Heart left ventricle (tissue), 16 donors: ENCODE measurements around the gene ZGPAT. TPM values are rescaled to one million over a fixed set of nuclear protein-coding genes. Genes with fewer than 3 reads are reported as not detected.
"Not testable (repeated sequence)": the region's sequence is repeated elsewhere in the genome, so short reads cannot be mapped to it uniquely, and the experiment has no call there.

Source experiments
- ATAC-seq, 4 donors: fragments of 200-7000 bp; cut with Tn5 transposase; one replicate each; pipeline ENCODE4 v1.9.1; 2020 to 2022; ENCODE audit warnings: moderate library complexity in 4 of 4, mild to moderate bottlenecking in 3 of 4, moderate number of reproducible peaks in 1 of 4
- DNase-seq, 5 donors: peaks; one replicate each; pipeline ENCODE4 v3.0.0-alpha.2; 2020
- H3K27ac ChIP-seq, 12 donors: fragments of 200-600 bp; sonication (generic) in 4 of 12; one replicate each; pipeline versions ENCODE4 v1.5.0 to v1.8.0; 2016 to 2022; ENCODE audit warnings: mild to moderate bottlenecking in 2 of 12
- H3K27me3 ChIP-seq, 9 donors: fragments of 200-600 bp; sonication (generic) in 2 of 9; one replicate each; pipeline versions ENCODE4 v1.5.1 to v1.8.0; 2016 to 2022; ENCODE audit warnings: mild to moderate bottlenecking in 3 of 9
- H3K36me3 ChIP-seq, 9 donors: fragments of 200-600 bp; sonication (generic) in 2 of 9; one replicate each; pipeline versions ENCODE4 v1.5.0 to v1.8.0; 2018 to 2022; ENCODE audit warnings: mild to moderate bottlenecking in 2 of 9
- H3K4me1 ChIP-seq, 12 donors: fragments of 200-600 bp; sonication (generic) in 4 of 12; one replicate each; pipeline versions ENCODE4 v1.5.0 to v1.8.0; 2016 to 2022; ENCODE audit warnings: mild to moderate bottlenecking in 3 of 12
- H3K4me3 ChIP-seq, 12 donors: fragments of 200-600 bp; sonication (generic) in 4 of 12; one replicate each; pipeline versions ENCODE4 v1.5.0 to v1.8.0; 2017 to 2022; ENCODE audit warnings: mild to moderate bottlenecking in 9 of 12, moderate library complexity in 4 of 12
- H3K9me3 ChIP-seq, 12 donors: fragments of 200-600 bp; sonication (generic) in 4 of 12; one replicate each; pipeline versions ENCODE4 v1.5.0 to v1.8.0; 2016 to 2022; ENCODE audit warnings: mild to moderate bottlenecking in 1 of 12
- POLR2A ChIP-seq, 2 donors: fragments of 450-650 bp; IDR thresholded peaks; one replicate each; pipeline ENCODE4 v1.6.1; 2017; ENCODE audit warnings: antibody characterized with exemption in 2 of 2, mild to moderate bottlenecking in 2 of 2, moderate library complexity in 2 of 2
- WGBS, 4 donors: extraction: QIAGEN DNeasy Blood & Tissue Kit in 2 of 4; methylation state at CpG; one replicate each; pipeline versions ENCODE4 v1.1.5 to v1.1.7; 2013 to 2018; 5-methylcytosine and 5-hydroxymethylcytosine counted together
- intact Hi-C, 10 donors: fragments of 100-400 bp; cut with DNase I; formaldehyde crosslinking; loops; one replicate each; pipeline versions ENCODE4 v1.11.1 to v1.14.2; 2022
- long read RNA-seq, 3 donors: library from polyadenylated mRNA; unstranded; transcript quantifications; one replicate each; pipeline ENCODE4 v2.0.0, GENCODE V29; 2020 to 2021
- polyA plus RNA-seq, 2 donors: library from polyadenylated mRNA; stranded (reverse); fragments of 200-250 nt; gene quantifications; one replicate each; pipeline ENCODE4 v1.2.3, GENCODE V29; 2013
- total RNA-seq, 9 donors: library from RNA; depleted of rRNA in 2 of 9; stranded (reverse); fragments of >200 nt in 2 of 9; fragmentation: NEBNext Ultra II Directional in 3 of 9; extraction: Animal tissue kit (Norgen Biotek cat#: 25700) in 3 of 9; gene quantifications; one replicate each; pipeline versions ENCODE4 v1.1.0 to v1.2.4, GENCODE V29; 2016 to 2023
- TF ChIP-seq, protein P1 (sequence below), 12 donors: fragments of 200-600 bp; sonication (generic) in 4 of 12; IDR thresholded peaks; one replicate each; pipeline versions ENCODE4 v1.5.0 to v1.8.0; 2018 to 2022; ENCODE audit warnings: antibody characterized with exemption in 12 of 12, mild to moderate bottlenecking in 5 of 12
- donor health status: ischemic (EF 13 %, LVEDD 7.1; RV severe dilation, severe dysfunction).
- donor health status: healthy with polysubstance abuse.
- donor health status: DM: no; HTN: yes; CAD: no.
- donor health status: DM: no; HTN: no; CAD: no.
- donor health status: ischemic (EF 25% LVEDD 6.9; RV normal size, moderate dysfunction).
- donor health status: ischemic (EF 25% LVEDD 5.7; RV mildly dilated, moderate dysfunction).
- donor health status: healthy.
- donor health status: DM: yes; HTN: yes; CAD: no.
- donor health status: ischemic (EF 35%, LVEDD 5.7; RV mildly dilated, moderate dysfunction).
- donor health status: nonischemic (EF 11% LVEDD 7.7; RV severe dilation, severe dysfunction).
- donor health status: DM: yes; HTN: yes; CAD: no.
- donor health status: PGD.
- donor health status: ischemic (EF 29% LVEDD 5.4; RV normal size, mild dysfunction).
- donor health status: nonischemic (EF 23%, LVEDD 6.1; RV moderate dilation, normal function).

Gene ZGPAT, protein sequence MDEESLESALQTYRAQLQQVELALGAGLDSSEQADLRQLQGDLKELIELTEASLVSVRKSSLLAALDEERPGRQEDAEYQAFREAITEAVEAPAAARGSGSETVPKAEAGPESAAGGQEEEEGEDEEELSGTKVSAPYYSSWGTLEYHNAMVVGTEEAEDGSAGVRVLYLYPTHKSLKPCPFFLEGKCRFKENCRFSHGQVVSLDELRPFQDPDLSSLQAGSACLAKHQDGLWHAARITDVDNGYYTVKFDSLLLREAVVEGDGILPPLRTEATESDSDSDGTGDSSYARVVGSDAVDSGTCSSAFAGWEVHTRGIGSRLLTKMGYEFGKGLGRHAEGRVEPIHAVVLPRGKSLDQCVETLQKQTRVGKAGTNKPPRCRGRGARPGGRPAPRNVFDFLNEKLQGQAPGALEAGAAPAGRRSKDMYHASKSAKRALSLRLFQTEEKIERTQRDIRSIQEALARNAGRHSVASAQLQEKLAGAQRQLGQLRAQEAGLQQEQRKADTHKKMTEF
- total RNA-seq, result 10 to 100 TPM; 12.9 to 22.0 (median 18.5) TPM
- polyA plus RNA-seq, result 10 to 100 TPM; 27.9 to 34.4 TPM
- long read RNA-seq, donor 1, transcript ZGPAT-202 (7 exons, 1,871 nt), result major isoform, 20 of 32 reads
- long read RNA-seq, donor 1, partial matches to known transcripts, result 4 of 32 reads
- long read RNA-seq, donor 1, other reads (novel, unspliced or antisense), result 6 of 32 reads
- long read RNA-seq, donor 2, transcript ZGPAT-202 (7 exons, 1,871 nt), result major isoform, 39 of 83 reads
- long read RNA-seq, donor 2, transcript ZGPAT-206 (7 exons, 1,881 nt), result minor isoform, 6 of 83 reads
- long read RNA-seq, donor 2, transcript ZGPAT-204 (7 exons, 1,890 nt), result minor isoform, 14 of 83 reads
- long read RNA-seq, donor 2, partial matches to known transcripts, result 2 of 83 reads
- long read RNA-seq, donor 2, other reads (novel, unspliced or antisense), result 17 of 83 reads
- long read RNA-seq, donor 3, transcript ZGPAT-202 (7 exons, 1,871 nt), result major isoform, 16 of 30 reads
- long read RNA-seq, donor 3, partial matches to known transcripts, result 7 of 30 reads
- long read RNA-seq, donor 3, other reads (novel, unspliced or antisense), result 4 of 30 reads

DNA sequence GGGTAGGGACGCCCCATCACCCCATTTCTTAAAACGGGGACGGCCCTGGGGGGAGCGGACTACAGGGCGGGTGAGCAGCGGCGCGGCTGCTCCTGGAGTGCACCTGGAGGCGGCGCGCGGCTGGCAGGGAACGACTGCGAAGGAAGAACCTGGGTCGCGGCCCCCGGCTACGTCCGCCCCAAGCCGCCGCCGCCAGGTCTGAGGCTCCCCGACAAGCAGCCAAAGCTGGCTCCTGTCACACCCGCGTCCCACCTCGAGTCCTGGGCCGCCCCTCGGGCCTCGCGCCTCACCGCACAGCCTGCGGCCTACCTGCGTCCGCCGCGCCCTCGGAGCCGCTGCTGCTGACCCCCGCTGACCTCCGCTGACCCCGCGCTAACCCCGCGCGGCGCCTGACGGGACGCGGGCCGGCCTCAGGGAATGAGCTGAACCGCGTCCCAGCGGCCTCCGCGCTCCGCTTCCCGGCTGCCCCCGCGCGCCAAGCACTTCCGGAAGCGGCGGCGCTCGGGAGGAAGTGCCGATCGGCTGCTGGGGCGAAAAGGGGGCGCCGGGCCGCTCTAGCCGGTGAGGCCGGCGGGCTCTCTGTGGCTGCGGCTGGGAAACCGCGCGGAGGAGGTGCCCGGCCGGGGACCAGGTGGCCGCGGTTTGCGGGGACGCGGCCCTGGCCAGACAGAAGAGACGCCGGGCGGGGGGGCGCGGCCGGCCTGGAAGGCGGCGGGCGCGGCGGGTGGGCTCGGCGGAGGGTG, at the start of gene ZGPAT, which contains the start of gene ARFRP1:
ZGPAT (plus strand) TSS at position 482 of the 743 bp plus-strand sequence. CDS start 542 bp downstream, outside the sequence.
ARFRP1 (minus strand) TSS at position 419 of the 743 bp plus-strand sequence. CDS start 885 bp downstream, outside the sequence.
- WGBS, 4 donors, result 0 to 1% (median 1%) methylated on average over 42 to 98 of the region's 98 CpGs
- DNase-seq (peak; percentile 90 to 96 (median 93)), ATAC-seq (peak; percentile 88 to 96 (median 96))
- Histone ChIP-seq H3K9me3 (peaks cover 0 to 9% (median 0%) of the 10 kb centered on the region in 12 donors), H3K27me3 (no peaks in the 10 kb centered on the region), H3K4me3 (peak within 1 kb of the TSS; percentile 53 to 98 (median 87)), H3K27ac (peak within 1 kb of the TSS; percentile 76 to 97 (median 94)), H3K36me3 (peaks cover 0 to 74% (median 66%) of the 10 kb centered on the region in 9 donors), H3K4me1 (peaks cover 3 to 42% (median 25%) of the 10 kb centered on the region in 12 donors)
- intact Hi-C loops, result loop anchor here in 1 of 10 donors (5.0 kb wide), 1 partner anchor 155 kb away; the partner anchor contains the start of gene ABHD16B
- TF ChIP-seq, protein P1, sequence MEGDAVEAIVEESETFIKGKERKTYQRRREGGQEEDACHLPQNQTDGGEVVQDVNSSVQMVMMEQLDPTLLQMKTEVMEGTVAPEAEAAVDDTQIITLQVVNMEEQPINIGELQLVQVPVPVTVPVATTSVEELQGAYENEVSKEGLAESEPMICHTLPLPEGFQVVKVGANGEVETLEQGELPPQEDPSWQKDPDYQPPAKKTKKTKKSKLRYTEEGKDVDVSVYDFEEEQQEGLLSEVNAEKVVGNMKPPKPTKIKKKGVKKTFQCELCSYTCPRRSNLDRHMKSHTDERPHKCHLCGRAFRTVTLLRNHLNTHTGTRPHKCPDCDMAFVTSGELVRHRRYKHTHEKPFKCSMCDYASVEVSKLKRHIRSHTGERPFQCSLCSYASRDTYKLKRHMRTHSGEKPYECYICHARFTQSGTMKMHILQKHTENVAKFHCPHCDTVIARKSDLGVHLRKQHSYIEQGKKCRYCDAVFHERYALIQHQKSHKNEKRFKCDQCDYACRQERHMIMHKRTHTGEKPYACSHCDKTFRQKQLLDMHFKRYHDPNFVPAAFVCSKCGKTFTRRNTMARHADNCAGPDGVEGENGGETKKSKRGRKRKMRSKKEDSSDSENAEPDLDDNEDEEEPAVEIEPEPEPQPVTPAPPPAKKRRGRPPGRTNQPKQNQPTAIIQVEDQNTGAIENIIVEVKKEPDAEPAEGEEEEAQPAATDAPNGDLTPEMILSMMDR (IDR thresholded peaks at IDR 0.05), result peak in 1 of 12 donors; percentile 8
- TF ChIP-seq POLR2A (IDR thresholded peaks at IDR 0.05), result peak in 1 of 2 donors; percentile 72

DNA sequence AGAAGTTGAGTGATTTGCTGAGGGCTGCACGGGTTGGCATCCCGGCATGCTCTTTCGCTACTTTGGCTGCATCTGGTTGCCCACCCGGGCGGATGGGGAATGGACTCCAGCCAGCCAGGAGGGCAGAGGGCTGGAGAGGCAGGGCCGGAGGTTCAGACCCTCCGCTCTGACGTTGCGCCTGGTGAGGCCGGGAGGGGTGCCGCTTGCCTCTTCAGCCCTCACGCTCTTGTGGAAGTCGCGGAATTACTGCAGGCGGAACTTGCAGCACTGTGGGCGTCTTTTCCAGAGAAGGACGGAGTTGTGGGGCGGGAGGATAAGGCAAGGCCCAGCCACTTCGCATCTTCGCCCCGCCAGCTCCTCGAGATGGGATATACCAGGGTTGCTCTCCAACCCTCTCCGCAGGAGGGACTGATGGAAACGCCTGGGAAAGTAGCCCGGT, 49.1 kb upstream of the ZGPAT start:
- Histone ChIP-seq H3K4me1 (peaks cover 3 to 30% (median 18%) of the 10 kb centered on the region in 12 donors), H3K9me3 (no peaks in the 10 kb centered on the region), H3K27me3 (no peaks in the 10 kb centered on the region), H3K4me3 (peak overlapping the region; percentile 61 to 91 (median 78)), H3K27ac (peak overlapping the region; percentile 65 to 98 (median 89)), H3K36me3 (peaks cover 0 to 39% (median 31%) of the 10 kb centered on the region in 9 donors)
- peak in 2 of 5 donors; percentile 49 to 55 for DNase-seq
- 2% methylated on average over 23 to 25 of the region's 25 CpGs for WGBS, 4 donors
- intact Hi-C loops, result loop anchor here in 1 of 10 donors (2.0 to 10.0 kb wide), 3 partner anchors 32 to 206 kb away; partner anchors contain the start of genes ABHD16B, GMEB2, LIME1 and SLC2A4RG
- ATAC-seq, result peak; percentile 3 to 46 (median 44)
- TF ChIP-seq, protein P1 (IDR thresholded peaks at IDR 0.05), result no peak
- TF ChIP-seq POLR2A (IDR thresholded peaks at IDR 0.05), result no peak

DNA sequence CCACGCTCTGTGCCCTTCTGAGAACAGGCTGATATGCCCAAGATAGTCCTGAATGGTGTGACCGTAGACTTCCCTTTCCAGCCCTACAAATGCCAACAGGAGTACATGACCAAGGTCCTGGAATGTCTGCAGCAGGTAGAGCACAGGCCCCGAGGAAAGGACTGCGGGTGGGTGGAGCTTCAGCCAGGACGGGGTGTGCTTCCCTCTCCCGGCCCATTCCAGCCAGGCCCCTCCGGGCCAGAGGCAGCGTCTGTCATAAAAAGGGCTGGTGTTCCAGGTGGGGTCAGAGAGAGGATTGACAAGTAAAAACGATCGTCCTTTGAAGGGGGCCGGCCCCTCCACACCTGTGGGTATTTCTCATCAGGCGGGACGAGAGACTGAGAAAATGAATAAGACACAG, 48.5 kb upstream of the ZGPAT start:
- intact Hi-C loops, result loop anchor here in 1 of 10 donors (2.0 to 10.0 kb wide), 3 partner anchors 33 to 205 kb away; partner anchors contain the start of genes ABHD16B, GMEB2, LIME1 and SLC2A4RG
- Histone ChIP-seq H3K9me3 (no peaks in the 10 kb centered on the region), H3K27me3 (no peaks in the 10 kb centered on the region), H3K4me3 (peak overlapping the region; percentile 61 to 91 (median 78)), H3K36me3 (peaks cover 0 to 41% (median 32%) of the 10 kb centered on the region in 9 donors), H3K4me1 (peaks cover 3 to 24% (median 16%) of the 10 kb centered on the region in 12 donors), H3K27ac (peak overlapping the region in 9 of 12 donors; percentile 65 to 98 (median 91))
- DNase-seq, result no peak
- TF ChIP-seq, protein P1 (IDR thresholded peaks at IDR 0.05), result no peak
- no peak for TF ChIP-seq POLR2A (IDR thresholded peaks at IDR 0.05)
- 62 to 71% (median 65%) methylated on average over 13 of the region's 13 CpGs for WGBS, 4 donors
- no peak for ATAC-seq

DNA sequence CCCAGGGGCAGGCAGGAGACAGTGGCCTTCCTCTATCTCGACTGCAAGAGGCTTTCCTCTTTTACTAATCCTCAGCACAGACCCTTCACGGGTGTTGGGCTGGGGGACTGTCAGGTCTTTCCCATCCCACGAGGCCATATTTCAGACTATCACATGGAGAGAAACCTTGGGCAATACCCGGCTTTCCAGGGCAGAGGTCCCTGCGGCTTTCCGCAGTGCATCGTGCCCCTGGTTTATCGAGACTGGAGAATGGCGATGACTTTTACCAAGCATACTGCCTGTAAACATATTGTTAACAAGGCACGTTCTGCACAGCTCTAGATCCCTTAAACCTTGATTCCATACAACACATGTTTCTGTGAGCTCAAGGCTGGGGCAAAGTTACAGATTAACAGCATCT, 47.7 kb upstream of the ZGPAT start:
- Histone ChIP-seq H3K36me3 (peaks cover 0 to 45% (median 32%) of the 10 kb centered on the region in 9 donors), H3K4me1 (peaks cover 3 to 23% (median 16%) of the 10 kb centered on the region in 12 donors)
- H3K27me3 ChIP-seq, H3K4me3 ChIP-seq, intact Hi-C loops, H3K27ac ChIP-seq, ATAC-seq, H3K9me3 ChIP-seq, DNase-seq: not testable (repeated sequence)
- 88 to 93% (median 92%) methylated on average over 10 of the region's 10 CpGs for WGBS, 4 donors
